Stimulated activated naive CD8-positive, alpha-beta T cell treated with anti-CD3 and anti-CD28 coated beads, Interleukin-15, amount 100 ng/mL, for 72 hours (primary cell): ENCODE results near the gene IL1RL2.

Experiments
- ATAC-seq: fragments of 150-1000 bp; cut with Tn5 transposase; 2 replicates; pipeline ENCODE4 v1.10.0; 2021; ENCODE audit warnings: mild to moderate bottlenecking, moderate library complexity
- DNase-seq, 2 donors: peaks; one replicate each; pipeline ENCODE4 v3.0.0; 2021 to 2022
- H3K27ac Mint-ChIP-seq, 2 donors: one replicate each; pipeline ENCODE4 v1.8.0; 2022; ENCODE audit warnings: mild to moderate bottlenecking in 2 of 2, mixed read lengths in 2 of 2, moderate library complexity in 2 of 2
- H3K27me3 Mint-ChIP-seq: one replicate; pipeline ENCODE4 v1.8.0; 2022; ENCODE audit warnings: mixed read lengths
- H3K4me1 Mint-ChIP-seq: one replicate; pipeline ENCODE4 v1.8.0; 2022; ENCODE audit warnings: mild to moderate bottlenecking, mixed read lengths
- H3K4me3 Mint-ChIP-seq, 2 donors: one replicate each; pipeline ENCODE4 v1.8.0; 2022; ENCODE audit warnings: mild to moderate bottlenecking in 2 of 2, mixed read lengths in 2 of 2, moderate library complexity in 1 of 2
- H3K9me3 Mint-ChIP-seq, 2 donors: one replicate each; pipeline ENCODE4 v1.8.0; 2022; ENCODE audit warnings: mixed read lengths in 2 of 2

The IL1RL2 gene

DNA sequence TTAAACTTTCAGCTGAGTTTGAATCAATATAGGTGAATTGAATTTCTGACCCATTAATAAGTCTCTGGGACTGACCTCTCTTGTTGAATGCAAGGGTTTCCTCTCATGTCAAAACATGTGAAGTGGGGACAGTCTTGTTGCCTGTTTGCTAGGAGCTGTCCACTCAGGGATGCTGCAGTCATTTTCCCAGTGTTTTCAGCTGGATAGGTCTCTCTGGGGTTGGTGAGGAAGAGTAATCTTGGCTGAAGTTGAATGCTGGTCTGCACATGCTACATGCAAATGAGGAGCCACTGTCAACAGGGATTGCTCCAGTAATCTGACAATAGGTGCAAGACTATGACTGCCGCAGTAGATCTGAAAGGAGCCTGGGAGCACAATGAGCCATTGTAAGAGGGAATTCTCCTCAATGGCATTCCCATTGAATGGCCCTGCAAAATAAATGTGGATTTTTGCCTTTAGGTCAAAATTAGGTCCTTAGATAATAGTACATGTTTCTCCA, 90.4 kb downstream of the IL1RL2 start:
- Mint-ChIP-seq H3K9me3 (peaks cover 10 to 15% of the 10 kb centered on the region in 2 donors), H3K4me3 (peak overlapping the region in 1 of 2 donors; percentile 2), H3K27ac (peak overlapping the region in 1 of 2 donors; percentile 55), H3K27me3 (no peaks in the 10 kb centered on the region), H3K4me1 (peaks cover 38% of the 10 kb centered on the region)
- DNase-seq (no peak), ATAC-seq (no peak)

DNA sequence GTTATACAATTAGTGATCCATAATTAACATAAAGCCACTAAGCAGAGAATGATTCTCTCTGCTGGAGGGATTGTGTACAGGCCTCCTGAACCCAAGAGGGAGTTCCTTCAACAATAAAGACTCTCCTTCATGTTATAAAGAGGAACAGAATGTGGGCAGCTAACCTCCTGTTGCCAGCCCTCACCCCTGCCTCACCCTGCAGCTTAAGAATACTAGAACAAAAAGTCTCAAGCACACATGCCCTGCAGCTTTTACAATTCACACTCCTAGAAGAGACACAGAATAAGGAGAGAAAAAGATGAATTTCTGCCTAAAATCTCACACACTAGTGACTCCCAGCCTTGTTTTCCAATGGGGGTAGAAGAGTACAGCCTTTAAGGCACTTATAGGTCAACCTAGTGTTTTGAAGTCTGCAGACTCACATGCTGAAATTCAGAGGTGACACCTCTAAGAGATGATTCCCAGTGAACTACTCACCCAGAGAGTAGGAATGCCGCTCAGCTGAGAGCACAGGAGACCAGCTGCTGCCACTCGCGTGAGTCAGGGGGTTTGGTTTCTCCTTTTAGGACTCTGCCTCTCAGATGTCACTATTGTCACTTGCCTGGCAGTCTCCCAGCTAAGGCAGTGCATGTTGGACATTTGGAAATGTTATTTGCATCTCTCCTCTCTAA, 92.0 kb downstream of the IL1RL2 start:
- Mint-ChIP-seq H3K4me3 (no peak overlapping the region), H3K9me3 (peaks cover 10 to 15% of the 10 kb centered on the region in 2 donors), H3K27ac (no peak overlapping the region), H3K27me3 (no peaks in the 10 kb centered on the region), H3K4me1 (peaks cover 37% of the 10 kb centered on the region)
- DNase-seq = no peak
- no peak for ATAC-seq

DNA sequence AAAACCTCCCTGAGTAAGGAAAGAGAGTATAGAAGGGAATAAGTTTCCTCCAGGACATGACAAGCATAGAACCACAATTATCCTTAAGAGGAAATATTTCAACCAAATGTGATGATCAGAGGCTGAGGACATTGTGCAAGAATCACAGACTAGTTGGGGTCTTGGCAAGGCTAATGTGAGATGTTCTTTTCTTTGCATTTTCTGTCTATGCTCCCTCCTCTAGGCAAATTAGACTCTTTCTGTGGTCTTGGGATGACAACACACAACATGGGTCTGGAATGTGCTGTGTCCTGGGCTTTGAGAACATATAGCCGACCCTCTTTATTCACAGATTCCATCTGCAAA, 92.5 kb downstream of the IL1RL2 start:
- H3K9me3 Mint-ChIP-seq = peaks cover 10 to 15% of the 10 kb centered on the region in 2 donors

DNA sequence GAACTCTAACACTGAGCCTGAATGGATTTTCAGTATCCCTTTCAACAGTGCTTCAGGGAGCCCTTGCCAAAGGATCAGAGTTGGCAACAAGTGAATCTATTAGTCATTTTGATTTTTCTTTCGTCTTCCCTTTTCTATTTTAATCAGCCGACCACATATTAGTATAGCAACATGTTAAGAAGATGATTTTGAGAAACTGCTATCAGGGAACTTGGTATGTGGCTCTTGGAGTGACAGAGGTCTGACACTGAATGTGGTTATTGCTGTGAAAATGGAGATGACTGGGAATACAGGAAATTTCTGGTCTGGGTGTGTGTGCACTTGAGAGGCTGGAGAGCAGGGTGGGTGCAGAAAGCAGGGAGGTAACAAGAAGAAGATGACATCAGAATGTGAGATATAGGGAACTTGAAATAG, 95.9 kb downstream of the IL1RL2 start:
- H3K9me3 Mint-ChIP-seq = no peaks in the 10 kb centered on the region
- H3K27ac Mint-ChIP-seq = no peak overlapping the region
- peak; percentile 77 for ATAC-seq
- H3K4me3 Mint-ChIP-seq = no peak overlapping the region
- peaks cover 7% of the 10 kb centered on the region for H3K27me3 Mint-ChIP-seq
- no peak for DNase-seq
- peaks cover 14% of the 10 kb centered on the region for H3K4me1 Mint-ChIP-seq

More for the DNA sequence above, 92.5 kb downstream of the IL1RL2 start:
- Mint-ChIP-seq H3K4me3 (no peak overlapping the region), H3K27me3 (no peaks in the 10 kb centered on the region), H3K4me1 (peaks cover 37% of the 10 kb centered on the region), H3K27ac (no peak overlapping the region)
- no peak for ATAC-seq
- DNase-seq = no peak

DNA sequence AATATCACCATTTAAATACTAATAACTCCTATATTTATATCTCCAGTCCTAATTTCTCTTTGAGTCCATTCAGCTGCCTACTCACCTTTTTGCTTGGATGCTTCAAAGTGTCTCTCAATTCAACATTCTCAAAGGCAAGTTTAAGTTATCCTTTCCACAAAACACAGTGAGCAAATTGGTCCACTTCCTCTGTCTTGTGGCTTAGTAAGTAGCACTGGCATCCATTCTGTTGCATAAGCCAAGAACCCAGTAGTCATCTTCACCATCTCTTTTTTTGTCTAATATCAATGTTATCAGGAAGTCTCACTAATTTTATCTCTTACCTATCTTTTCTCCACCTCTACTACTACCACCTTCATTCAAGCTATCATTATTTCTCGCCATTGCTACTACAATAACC, 97.2 kb downstream of the IL1RL2 start:
- H3K27me3 Mint-ChIP-seq = peaks cover 7% of the 10 kb centered on the region
- peaks cover under 1% of the 10 kb centered on the region for H3K4me1 Mint-ChIP-seq
- no peak overlapping the region for H3K27ac Mint-ChIP-seq
- no peak for ATAC-seq
- peaks cover 0 to 4% of the 10 kb centered on the region in 2 donors for H3K9me3 Mint-ChIP-seq
- H3K4me3 Mint-ChIP-seq = no peak overlapping the region
- no peak for DNase-seq

DNA sequence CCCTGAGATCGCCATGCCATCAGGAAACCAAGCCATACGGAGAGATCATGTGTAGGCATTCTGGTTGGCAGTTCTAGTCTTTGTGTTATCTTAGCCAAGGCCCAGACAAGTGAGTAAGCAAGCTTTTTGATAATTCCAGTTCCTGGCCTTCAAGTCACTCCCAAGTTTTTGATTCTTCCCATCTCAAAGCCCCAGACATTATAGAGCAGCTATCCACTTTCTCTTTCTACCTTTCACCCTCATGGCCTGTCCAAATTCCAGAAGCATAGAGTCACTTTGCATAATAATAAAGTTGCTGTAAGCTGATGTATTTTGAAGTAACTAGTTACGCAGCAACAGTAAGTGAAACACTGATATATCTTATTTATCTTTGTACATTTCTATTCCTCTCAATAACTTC, 97.8 kb downstream of the IL1RL2 start:
- Mint-ChIP-seq H3K4me3 (no peak overlapping the region), H3K4me1 (no peaks in the 10 kb centered on the region), H3K27ac (no peak overlapping the region), H3K27me3 (peaks cover 7% of the 10 kb centered on the region), H3K9me3 (peaks cover 0 to 4% of the 10 kb centered on the region in 2 donors)
- no peak for ATAC-seq
- no peak for DNase-seq

DNA sequence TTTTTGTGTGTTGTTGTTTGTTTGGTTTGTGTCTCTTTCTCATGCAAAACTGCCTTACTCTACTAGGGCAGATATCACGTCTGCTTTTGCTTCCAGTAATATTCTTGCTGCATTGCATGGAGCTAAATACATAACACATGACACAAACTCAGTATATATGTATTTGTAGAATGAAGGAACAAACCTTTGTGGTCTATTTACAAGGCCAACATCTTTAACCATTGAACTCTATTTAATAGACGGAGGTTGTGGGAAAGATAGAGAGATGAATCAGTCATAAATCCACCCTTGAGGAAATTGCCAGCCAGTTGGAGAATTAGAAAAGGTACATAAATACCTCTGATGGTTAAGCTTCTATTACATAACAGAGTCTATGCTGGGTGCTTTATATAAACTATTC, 98.5 kb downstream of the IL1RL2 start:
- ATAC-seq (no peak), DNase-seq (no peak)
- H3K27me3 Mint-ChIP-seq = peaks cover 7% of the 10 kb centered on the region
- H3K27ac Mint-ChIP-seq = no peak overlapping the region
- H3K4me3 Mint-ChIP-seq = no peak overlapping the region
- H3K9me3 Mint-ChIP-seq = peaks cover 0 to 4% of the 10 kb centered on the region in 2 donors
- H3K4me1 Mint-ChIP-seq = no peaks in the 10 kb centered on the region

DNA sequence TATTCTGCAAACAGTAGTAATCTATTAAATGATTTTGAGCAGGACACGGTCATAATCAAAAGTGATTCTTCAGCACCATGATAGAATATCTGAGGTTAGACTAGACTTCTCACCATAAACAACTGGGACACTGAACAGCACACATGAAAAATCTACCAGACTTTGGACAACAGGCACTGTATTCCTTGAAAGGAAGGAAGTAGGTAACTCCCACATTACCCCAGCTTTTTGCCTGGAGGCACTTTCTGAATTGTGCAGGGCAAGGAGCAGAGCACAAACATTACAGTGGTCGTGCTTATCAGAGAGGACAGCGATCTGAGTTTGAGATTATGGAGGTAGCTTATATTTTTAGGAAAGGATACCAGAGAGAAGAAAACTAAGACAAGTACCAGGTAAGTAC, 99.2 kb downstream of the IL1RL2 start:
- ATAC-seq (no peak), DNase-seq (no peak)
- peaks cover 4% of the 10 kb centered on the region for H3K4me1 Mint-ChIP-seq
- no peak overlapping the region for H3K27ac Mint-ChIP-seq
- peaks cover 0 to 4% of the 10 kb centered on the region in 2 donors for H3K9me3 Mint-ChIP-seq
- H3K4me3 Mint-ChIP-seq = no peak overlapping the region
- peaks cover 7% of the 10 kb centered on the region for H3K27me3 Mint-ChIP-seq

DNA sequence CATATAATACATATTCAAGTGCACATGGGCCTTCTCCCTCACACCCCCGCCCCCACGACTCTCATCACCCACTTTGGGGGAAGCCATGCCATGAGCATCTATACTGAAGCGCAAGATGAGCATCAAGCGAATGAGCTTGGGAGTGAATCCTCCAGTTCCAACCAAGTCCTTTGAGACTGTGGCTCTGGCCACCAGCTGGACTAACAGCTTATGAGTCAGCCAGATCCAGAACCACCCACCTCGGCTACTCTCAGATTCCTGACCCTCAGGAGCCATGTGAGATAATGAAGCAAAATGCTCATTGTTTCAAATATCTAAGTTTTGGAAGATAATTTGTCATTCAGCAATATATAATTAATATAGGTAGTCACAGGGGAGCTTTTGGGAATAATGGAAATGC, 102.3 kb downstream of the IL1RL2 start:
- peaks cover 24% of the 10 kb centered on the region for H3K4me1 Mint-ChIP-seq
- H3K9me3 Mint-ChIP-seq = peaks cover 0 to 4% of the 10 kb centered on the region in 2 donors
- ATAC-seq (no peak), DNase-seq (no peak)
- H3K27ac Mint-ChIP-seq = no peak overlapping the region
- peaks cover 13% of the 10 kb centered on the region for H3K27me3 Mint-ChIP-seq
- H3K4me3 Mint-ChIP-seq = no peak overlapping the region
